Astrocyte (in vitro differentiated cells and primary cell): Measurements from ENCODE around the gene UFD1. TPM values are rescaled to one million over a fixed set of nuclear protein-coding genes. Genes with fewer than 3 reads are reported as not detected.

ENCODE experiments used
- DNase-seq: peaks from one replicate; pipeline ENCODE4 v3.0.0-alpha.2; 2010; ENCODE audit warnings: low read depth
- FAIRE-seq: peaks from 2 replicates; lab custom pipeline; 2011; peaks lifted over from hg19 to GRCh38; lab: Jason Lieb, UNC
- H2AFZ ChIP-seq: 2 replicates; pipeline ENCODE4 v1.6.0; 2012; ENCODE audit warnings: low read depth, low read length, inconsistent platforms
- H3K27ac ChIP-seq: 2 replicates; pipeline ENCODE4 v1.5.1; 2011; ENCODE audit warnings: low read depth, low read length, inconsistent platforms
- H3K27me3 ChIP-seq: 2 replicates; pipeline ENCODE4 v1.6.0; 2011; ENCODE audit warnings: low read length, inconsistent platforms; ENCODE audit not compliant: insufficient read depth
- H3K36me3 ChIP-seq: 2 replicates; pipeline ENCODE4 v1.5.1; 2011; ENCODE audit warnings: low read length, inconsistent platforms; ENCODE audit not compliant: insufficient read depth
- H3K4me1 ChIP-seq: 2 replicates; pipeline ENCODE4 v1.5.1; 2011; ENCODE audit warnings: low read length, inconsistent platforms; ENCODE audit not compliant: insufficient read depth
- H3K4me2 ChIP-seq: 2 replicates; pipeline ENCODE4 v1.6.0; 2012; ENCODE audit warnings: low read length, inconsistent platforms
- H3K4me3 ChIP-seq: 2 replicates; pipeline ENCODE4 v1.5.1; 2011; ENCODE audit warnings: low read depth, mild to moderate bottlenecking, low read length, inconsistent platforms; ENCODE audit not compliant: insufficient read depth
- H3K79me2 ChIP-seq: 2 replicates; pipeline ENCODE4 v1.6.0; 2012; ENCODE audit warnings: mild to moderate bottlenecking, low read length, inconsistent platforms; ENCODE audit not compliant: insufficient read depth
- H3K9ac ChIP-seq: 2 replicates; pipeline ENCODE4 v1.6.0; 2012; ENCODE audit warnings: mild to moderate bottlenecking, low read length, inconsistent platforms
- H3K9me3 ChIP-seq: 2 replicates; pipeline ENCODE4 v1.5.1; 2012; ENCODE audit warnings: low read depth, mild to moderate bottlenecking, low read length, inconsistent platforms; ENCODE audit not compliant: insufficient read depth
- H4K20me1 ChIP-seq: 2 replicates; pipeline ENCODE4 v1.6.0; 2012; ENCODE audit warnings: low read length, inconsistent platforms; ENCODE audit not compliant: insufficient read depth
- H3K27ac Mint-ChIP-seq: one replicate; pipeline ENCODE4 v1.8.0; 2021; ENCODE audit warnings: mild to moderate bottlenecking, mixed read lengths; ENCODE audit not compliant: unreplicated experiment
- H3K27me3 Mint-ChIP-seq: one replicate; pipeline ENCODE4 v1.8.0; 2021; ENCODE audit warnings: low read depth, mixed read lengths; ENCODE audit not compliant: unreplicated experiment
- H3K36me3 Mint-ChIP-seq: one replicate; pipeline ENCODE4 v1.8.0; 2021; ENCODE audit warnings: low read depth, mixed read lengths; ENCODE audit not compliant: unreplicated experiment
- H3K4me1 Mint-ChIP-seq: one replicate; pipeline ENCODE4 v1.8.0; 2021; ENCODE audit warnings: low read depth, mixed read lengths; ENCODE audit not compliant: unreplicated experiment
- H3K4me3 Mint-ChIP-seq: one replicate; pipeline ENCODE4 v1.8.0; 2021; ENCODE audit warnings: mild to moderate bottlenecking, moderate library complexity, mixed read lengths; ENCODE audit not compliant: unreplicated experiment
- H3K9me3 Mint-ChIP-seq: one replicate; pipeline ENCODE4 v1.8.0; 2021; ENCODE audit warnings: mild to moderate bottlenecking, mixed read lengths; ENCODE audit not compliant: unreplicated experiment
- CTCF ChIP-seq: IDR thresholded peaks from 2 replicates; pipeline ENCODE4 v1.5.1; 2011; ENCODE audit warnings: low read depth, mild to moderate bottlenecking, inconsistent platforms, low read length, moderate library complexity; ENCODE audit not compliant: insufficient read depth
- EZH2 ChIP-seq: IDR thresholded peaks from 2 replicates; pipeline ENCODE4 v1.6.1; 2012; ENCODE audit warnings: mild to moderate bottlenecking, low read length, inconsistent platforms; ENCODE audit not compliant: insufficient read depth
- total RNA-seq: library from RNA; stranded (reverse); gene quantifications from 2 replicates; pipeline ENCODE4 v1.2.1, GENCODE V29; 2021

UFD1 gene
- total RNA-seq, 1 donor from 2014 or later, result 105 TPM

- H3K27me3 ChIP-seq, result no peaks in the 10 kb centered on the region
- peaks cover 11% of the 10 kb centered on the region for H4K20me1 ChIP-seq
- no peak for TF ChIP-seq CTCF
- no peak for TF ChIP-seq EZH2
- FAIRE-seq, result no peak
- Mint-ChIP-seq H3K9me3 (no peaks in the 10 kb centered on the region), H3K4me3 (no peak overlapping the region), H3K27ac (no peak overlapping the region), H3K36me3 (peaks cover 31% of the 10 kb centered on the region), H3K27me3 (no peaks in the 10 kb centered on the region), H3K4me1 (peaks cover 3% of the 10 kb centered on the region)
- H3K36me3 ChIP-seq, result peaks cover 69% of the 10 kb centered on the region
- H3K27ac ChIP-seq, result no peak overlapping the region
- no peak overlapping the region for H2AFZ ChIP-seq
- no peak overlapping the region for H3K4me3 ChIP-seq
- DNase-seq, result no peak
- H3K4me1 ChIP-seq, result peaks cover 8% of the 10 kb centered on the region
- H3K9me3 ChIP-seq, result no peaks in the 10 kb centered on the region
- no peak overlapping the region for H3K4me2 ChIP-seq
- no peak overlapping the region for H3K9ac ChIP-seq
- no peaks in the 10 kb centered on the region for H3K79me2 ChIP-seq
Measured at GRCh38 chr22:19454156-19454555, 24.8 kb downstream of the UFD1 start.

- Histone ChIP-seq H4K20me1 (peaks cover 11% of the 10 kb centered on the region), H3K9me3 (no peaks in the 10 kb centered on the region), H3K4me2 (no peak overlapping the region), H3K4me3 (no peak overlapping the region), H3K4me1 (peaks cover 8% of the 10 kb centered on the region), H3K36me3 (peaks cover 69% of the 10 kb centered on the region), H3K9ac (no peak overlapping the region), H3K27ac (no peak overlapping the region), H3K79me2 (no peaks in the 10 kb centered on the region), H2AFZ (no peak overlapping the region), H3K27me3 (no peaks in the 10 kb centered on the region)
- H3K36me3 Mint-ChIP-seq, result peaks cover 31% of the 10 kb centered on the region
- no peak overlapping the region for H3K27ac Mint-ChIP-seq
- TF ChIP-seq EZH2 (no peak), CTCF (no peak)
- FAIRE-seq (no peak), DNase-seq (no peak)
- H3K9me3 Mint-ChIP-seq, result no peaks in the 10 kb centered on the region
- H3K27me3 Mint-ChIP-seq, result no peaks in the 10 kb centered on the region
- peaks cover 3% of the 10 kb centered on the region for H3K4me1 Mint-ChIP-seq
- no peak overlapping the region for H3K4me3 Mint-ChIP-seq
Measured at GRCh38 chr22:19453718-19454117, 25.3 kb downstream of the UFD1 start.

- peaks cover 15% of the 10 kb centered on the region for H4K20me1 ChIP-seq
- no peak overlapping the region for H2AFZ ChIP-seq
- H3K4me1 Mint-ChIP-seq, result peaks cover 9% of the 10 kb centered on the region
- H3K9ac ChIP-seq, result no peak overlapping the region
- no peaks in the 10 kb centered on the region for H3K27me3 ChIP-seq
- no peak overlapping the region for H3K27ac Mint-ChIP-seq
- H3K79me2 ChIP-seq, result peaks cover 9% of the 10 kb centered on the region
- H3K36me3 Mint-ChIP-seq, result peaks cover 27% of the 10 kb centered on the region
- H3K4me1 ChIP-seq, result peaks cover 14% of the 10 kb centered on the region
- H3K27me3 Mint-ChIP-seq, result no peaks in the 10 kb centered on the region
- no peak overlapping the region for H3K4me3 Mint-ChIP-seq
- TF ChIP-seq EZH2 (no peak), CTCF (no peak)
- no peaks in the 10 kb centered on the region for H3K9me3 ChIP-seq
- H3K4me3 ChIP-seq, result no peak overlapping the region
- no peak overlapping the region for H3K27ac ChIP-seq
- H3K36me3 ChIP-seq, result peaks cover 56% of the 10 kb centered on the region
- H3K9me3 Mint-ChIP-seq, result no peaks in the 10 kb centered on the region
- FAIRE-seq, result no peak
- no peak overlapping the region for H3K4me2 ChIP-seq
- DNase-seq, result no peak
Measured at GRCh38 chr22:19451570-19451969, 27.4 kb downstream of the UFD1 start.
